Left lobe of liver (tissue), 2 donors: Measurements from ENCODE around the gene LY6G6C. TPM values are rescaled to one million over a fixed set of nuclear protein-coding genes. Genes with fewer than 3 reads are reported as not detected.

ENCODE experiments used
- ATAC-seq: fragments of 200-7000 bp; cut with Tn5 transposase; one replicate; pipeline ENCODE4 v1.9.1; 2020; ENCODE audit warnings: mild to moderate bottlenecking, moderate library complexity
- DNase-seq: peaks from one replicate; pipeline ENCODE4 v3.0.0-alpha.2; 2020; ENCODE audit warnings: low spot score
- total RNA-seq: library from RNA; stranded (reverse); gene quantifications from one replicate; pipeline ENCODE4 v1.2.1, GENCODE V29; 2021
- donor health status: DM: no; HTN: no; CAD: no; lungs with moderate emphysema.
- donor health status: DM: no; HTN: yes; CAD: no.

The LY6G6C gene
- total RNA-seq, 1 donor from 2014 or later, result not detected

DNA sequence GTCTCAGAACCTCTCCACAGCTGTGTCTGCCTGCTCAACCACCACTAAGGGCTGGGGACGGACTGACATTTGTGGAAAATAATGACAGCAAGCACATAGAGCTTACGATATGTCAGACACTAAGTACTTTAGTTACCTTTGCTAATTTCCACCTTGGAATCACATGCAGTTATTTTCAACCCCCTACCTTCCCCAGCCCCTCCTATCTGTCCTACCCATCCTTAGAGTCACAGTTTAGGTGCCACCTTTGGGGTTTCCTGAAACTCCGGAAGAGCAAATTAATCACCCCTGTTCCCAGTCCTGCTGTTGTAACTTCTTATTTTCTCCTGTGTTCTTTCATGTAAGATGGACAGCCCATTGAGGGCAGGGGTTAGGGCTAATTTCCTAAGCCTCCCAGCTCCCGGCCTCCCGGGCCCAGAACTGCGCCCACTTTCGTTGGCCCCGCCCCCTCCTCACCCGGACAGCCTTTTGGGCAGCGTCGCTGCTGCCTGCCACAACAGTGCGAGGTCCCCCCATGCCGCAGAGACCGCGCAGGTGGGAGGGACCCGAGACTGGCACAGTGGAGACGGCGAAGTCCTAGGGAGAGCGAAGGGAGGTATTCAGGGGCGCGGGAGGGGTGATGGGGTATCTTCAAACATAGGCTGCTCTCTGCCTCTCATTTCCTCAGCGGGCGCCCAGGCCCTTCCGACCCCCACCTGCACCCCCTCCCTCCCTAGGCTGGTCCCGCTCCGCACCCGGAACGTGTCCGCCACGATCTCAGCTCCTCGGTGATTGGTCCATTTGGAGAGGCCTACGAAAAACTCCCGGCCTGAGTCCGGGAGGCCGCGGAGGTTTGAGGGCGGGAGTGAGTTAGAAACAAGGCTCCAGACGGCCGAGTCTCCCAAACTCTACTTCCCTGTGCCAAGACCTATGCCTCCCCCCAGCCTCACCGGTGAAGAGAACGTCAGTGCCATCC lies 6.4 kb upstream of the LY6G6C start:
- DNase-seq (no peak), ATAC-seq (no peak)

DNA sequence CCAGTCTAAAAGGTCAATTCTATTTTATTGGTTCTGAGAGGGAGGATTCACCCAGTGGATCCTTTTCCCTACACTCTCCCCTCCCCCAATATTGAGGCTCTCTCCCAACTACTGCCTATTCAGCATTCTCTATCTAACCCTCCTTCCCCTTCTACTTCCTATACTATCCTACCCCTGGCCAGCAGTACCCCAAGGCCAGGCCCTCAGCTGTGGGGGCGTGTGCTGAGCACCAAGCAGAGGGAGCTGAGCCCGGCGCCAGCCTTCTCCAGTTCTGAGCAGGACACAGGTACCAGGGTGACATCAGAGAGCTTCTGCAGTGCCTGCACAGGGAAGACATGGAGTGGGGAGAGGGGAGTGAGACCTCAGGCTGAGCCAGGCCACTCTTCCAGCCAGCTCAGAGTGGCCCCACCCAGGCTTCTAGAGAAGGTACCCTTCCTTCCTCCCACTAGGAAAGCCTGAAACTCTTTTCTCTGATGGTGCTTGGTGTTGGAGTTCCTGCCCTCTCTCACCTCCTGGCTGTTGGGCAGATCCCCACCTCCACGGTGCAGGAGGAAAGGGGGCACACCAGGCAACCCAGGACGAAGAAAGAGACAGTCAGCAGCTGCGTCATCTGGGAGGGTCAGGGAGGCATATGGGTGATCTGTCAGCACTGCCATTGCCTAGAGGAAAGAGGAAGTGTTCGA lies 5.6 kb upstream of the LY6G6C start:
- no peak for ATAC-seq
- no peak for DNase-seq

GRCh38 chr6:31725502-31726350 lies 4.2 kb upstream of the LY6G6C start:
- DNase-seq (no peak), ATAC-seq (no peak)

DNA sequence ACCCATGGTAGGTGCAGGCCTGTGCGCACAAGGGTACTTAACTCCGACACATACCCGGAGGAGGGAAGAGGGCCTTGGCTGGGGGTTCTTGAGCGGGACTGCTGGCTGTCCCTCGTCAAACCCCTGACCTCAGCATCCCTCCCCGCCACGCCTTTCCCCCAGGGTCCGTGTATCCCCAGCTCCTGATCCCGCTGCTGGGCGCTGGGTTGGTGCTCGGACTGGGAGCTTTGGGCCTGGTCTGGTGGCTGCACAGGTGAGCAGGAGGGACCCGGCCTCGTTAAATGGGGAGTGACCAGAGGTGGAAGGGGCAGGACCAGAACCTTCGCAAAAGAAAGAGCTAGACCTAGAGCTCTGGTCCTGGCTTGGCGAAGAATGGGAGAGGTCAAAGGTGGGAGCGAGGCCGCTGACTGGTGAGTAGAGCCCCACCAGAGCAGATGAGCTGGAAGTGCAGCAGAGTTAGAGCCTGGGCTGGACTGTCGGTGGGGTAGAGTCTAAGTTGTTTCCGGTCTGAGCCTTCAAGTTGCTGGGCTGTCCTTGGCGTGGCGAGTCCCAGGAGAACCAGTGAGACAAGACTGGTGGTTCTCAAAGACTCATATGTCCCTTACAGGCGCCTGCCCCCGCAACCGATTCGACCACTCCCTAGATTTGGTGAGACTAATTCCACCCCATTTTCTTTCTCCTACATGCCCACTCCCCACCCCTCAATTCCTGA lies 2.6 kb upstream of the LY6G6C start:
- ATAC-seq (no peak), DNase-seq (no peak)

DNA sequence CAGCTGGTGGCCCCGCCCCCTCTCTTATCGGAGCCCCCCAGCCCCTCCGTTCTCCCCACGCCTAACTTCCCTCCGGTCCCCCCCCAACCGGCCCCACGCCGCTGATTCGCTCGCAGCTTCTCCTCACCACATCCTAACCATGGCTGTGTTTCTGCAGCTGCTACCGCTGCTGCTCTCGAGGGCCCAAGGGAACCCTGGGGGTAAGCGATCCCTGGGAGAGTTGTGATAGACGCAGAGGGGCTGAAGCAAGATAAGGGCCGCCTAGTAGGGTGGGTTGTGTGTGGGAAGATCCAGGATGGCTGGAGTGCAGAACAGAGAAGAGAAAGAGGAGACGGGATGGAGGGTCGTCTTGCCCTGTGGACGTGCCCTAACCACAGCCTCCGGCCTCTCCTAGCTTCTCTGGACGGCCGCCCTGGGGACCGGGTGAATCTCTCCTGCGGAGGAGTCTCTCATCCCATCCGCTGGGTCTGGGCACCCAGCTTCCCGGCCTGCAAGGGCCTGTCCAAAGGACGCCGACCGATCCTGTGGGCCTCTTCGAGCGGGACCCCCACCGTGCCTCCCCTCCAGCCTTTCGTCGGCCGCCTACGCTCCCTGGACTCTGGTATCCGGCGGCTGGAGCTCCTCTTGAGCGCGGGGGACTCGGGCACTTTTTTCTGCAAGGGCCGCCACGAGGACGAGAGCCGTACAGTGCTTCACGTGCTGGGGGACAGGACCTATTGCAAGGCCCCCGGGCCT lies 1.9 kb upstream of the LY6G6C start, which contains the start of gene MPIG6B:
Gene MPIG6B, plus strand, starts transcription at position 129 of the 735 bp plus-strand sequence. Its CDS starts 11 bp downstream, at position 140.
- DNase-seq (no peak), ATAC-seq (no peak)

DNA sequence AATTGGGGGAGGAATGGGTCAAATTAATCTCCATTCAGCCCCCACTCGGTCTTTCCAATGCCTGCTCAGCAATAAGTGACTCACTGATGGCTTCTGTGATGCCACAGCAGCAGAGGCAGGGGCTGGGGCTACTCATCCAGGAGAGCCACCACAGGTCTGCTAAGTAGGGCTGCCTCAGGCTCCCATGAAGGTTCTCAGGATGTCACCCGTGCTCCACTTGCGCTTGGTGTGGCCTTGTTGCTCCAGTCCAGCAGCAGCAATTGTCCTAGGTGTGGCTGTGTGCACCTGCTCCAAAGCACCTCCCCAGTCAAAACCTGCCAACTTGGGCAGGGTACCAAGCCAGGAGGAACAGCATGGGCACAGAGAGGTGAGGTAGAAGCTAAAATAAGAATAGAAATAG lies 627 bp upstream of the LY6G6C start:
- DNase-seq (no peak), ATAC-seq (no peak)

GRCh38 chr6:31720196-31720770 lies 1.3 kb downstream of the LY6G6C start:
- DNase-seq, result no peak
- no peak for ATAC-seq

- ATAC-seq, result no peak
- DNase-seq, result no peak
Observed at GRCh38 chr6:31719001-31719400, 2.5 kb downstream of the LY6G6C start.

- DNase-seq (no peak), ATAC-seq (no peak)
Observed at GRCh38 chr6:31718265-31718664, 3.3 kb downstream of the LY6G6C start.

GRCh38 chr6:31717499-31718222 lies 3.9 kb downstream of the LY6G6C start:
- ATAC-seq, result peak; percentile 67
- no peak for DNase-seq

DNA sequence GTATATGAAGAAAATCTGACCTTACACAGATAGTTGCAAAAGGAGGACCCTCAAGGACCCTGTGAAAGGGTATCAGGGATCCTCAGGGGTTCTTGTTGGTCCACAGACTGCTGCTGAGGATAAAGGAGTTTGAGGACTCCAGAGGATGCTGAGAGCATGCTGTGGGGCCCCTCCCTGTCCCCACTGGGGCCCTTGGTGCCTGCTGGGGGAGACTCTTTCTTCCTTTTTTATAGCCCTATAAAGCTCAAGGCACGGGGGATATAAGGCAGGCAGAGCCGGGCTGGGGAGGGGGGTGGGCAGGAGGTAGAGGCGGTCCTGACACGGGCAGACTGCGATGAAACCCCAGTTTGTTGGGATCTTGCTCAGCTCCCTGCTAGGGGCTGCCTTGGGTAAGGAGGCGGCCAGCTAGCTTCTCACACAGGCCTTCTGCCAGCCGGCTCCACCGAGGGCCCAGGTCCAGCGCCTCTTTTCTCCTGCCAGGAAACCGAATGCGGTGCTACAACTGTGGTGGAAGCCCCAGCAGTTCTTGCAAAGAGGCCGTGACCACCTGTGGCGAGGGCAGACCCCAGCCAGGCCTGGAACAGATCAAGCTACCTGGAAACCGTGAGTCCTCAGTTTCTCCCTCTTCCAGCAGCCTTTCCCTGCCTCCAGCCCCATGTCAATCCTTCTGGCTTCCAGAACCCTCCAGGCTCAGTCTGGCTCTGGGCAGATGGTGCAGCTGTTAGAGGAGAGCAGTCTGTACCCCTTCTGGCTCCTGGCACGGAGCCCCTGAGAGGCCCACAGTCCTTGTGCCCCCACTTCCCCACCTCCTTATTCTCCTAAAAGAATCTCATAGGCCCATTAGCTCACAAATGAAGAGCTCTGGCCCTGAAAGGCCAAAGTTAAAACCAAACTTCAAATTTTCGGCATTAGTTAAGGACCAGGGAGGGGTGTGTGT lies 6.3 kb downstream of the LY6G6C start, which contains the start of gene LY6G6D:
Gene LY6G6D, plus strand, starts transcription at position 327 of the 937 bp plus-strand sequence. Its CDS starts 8 bp downstream, at position 335.
- no peak for ATAC-seq
- no peak for DNase-seq

DNA sequence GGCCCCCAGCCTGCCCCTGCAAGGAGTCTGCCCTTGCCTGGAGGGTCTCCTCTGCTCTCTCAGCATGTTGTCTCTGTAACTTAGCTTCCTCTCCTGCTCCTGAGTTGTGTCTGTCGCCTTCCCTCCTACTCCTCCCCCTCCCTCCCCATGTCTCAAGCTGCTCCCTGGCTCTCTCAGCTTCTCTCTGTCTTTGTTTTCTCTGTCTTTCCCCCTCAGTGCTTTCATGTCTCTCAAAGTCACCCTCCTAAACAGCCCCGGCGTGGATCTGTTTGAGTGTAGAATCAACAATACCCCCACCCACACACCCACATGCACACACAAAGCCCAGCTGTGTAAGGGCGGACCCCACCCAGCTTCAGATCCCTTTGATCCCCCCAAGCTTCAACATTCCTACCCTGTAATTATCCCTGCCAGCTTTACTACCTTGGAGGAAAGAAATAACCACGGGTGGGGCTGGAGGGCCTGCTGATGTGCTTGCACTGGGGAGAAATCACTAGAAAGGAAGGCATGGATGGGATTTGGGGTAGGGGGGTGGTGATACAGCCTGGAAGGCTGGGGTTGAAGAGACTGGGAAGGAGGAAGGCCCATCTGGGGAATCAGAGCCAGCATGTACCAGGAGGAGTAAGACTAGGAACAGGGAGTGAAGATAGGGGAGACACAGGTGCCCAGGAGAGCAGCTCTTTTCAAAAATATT lies 7.4 kb downstream of the LY6G6C start:
- no peak for ATAC-seq
- DNase-seq, result no peak

- ATAC-seq, result no peak
- DNase-seq, result no peak
Observed at GRCh38 chr6:31713465-31713864, 8.1 kb downstream of the LY6G6C start.

GRCh38 chr6:31712296-31712695 lies 9.2 kb downstream of the LY6G6C start:
- no peak for DNase-seq
- peak; percentile 80 for ATAC-seq

- DNase-seq, result no peak
- ATAC-seq, result no peak
Observed at GRCh38 chr6:31711233-31711632, 10.3 kb downstream of the LY6G6C start.

GRCh38 chr6:31710523-31711219 lies 10.9 kb downstream of the LY6G6C start:
- DNase-seq (no peak), ATAC-seq (no peak)
